Endodermal cell (in vitro differentiated cells): ENCODE measurements around the gene SNORC. TPM values are rescaled to one million over a fixed set of nuclear protein-coding genes. Genes with fewer than 3 reads are reported as not detected.

Source experiments
- DNase-seq: peaks from one replicate; pipeline ENCODE4 v3.0.0-alpha.2; 2017
- H3K27ac ChIP-seq: 2 replicates; pipeline ENCODE4 v1.5.1; 2013; ENCODE audit warnings: mild to moderate bottlenecking, low read depth, low read length, moderate library complexity
- H3K27me3 ChIP-seq: 2 replicates; pipeline ENCODE4 v1.6.1; 2013; ENCODE audit warnings: mild to moderate bottlenecking, low read length, moderate library complexity; ENCODE audit not compliant: insufficient read depth, control insufficient read depth, poor library complexity, severe bottlenecking
- H3K36me3 ChIP-seq: 2 replicates; pipeline ENCODE4 v1.7.0; 2013; ENCODE audit warnings: mild to moderate bottlenecking, low read length, moderate library complexity; ENCODE audit not compliant: control insufficient read depth, insufficient read depth
- H3K4me1 ChIP-seq: one replicate; pipeline ENCODE4 v1.7.0; 2013; ENCODE audit warnings: low read length; ENCODE audit not compliant: control insufficient read depth, insufficient read depth
- H3K4me3 ChIP-seq: 2 replicates; pipeline ENCODE4 v1.5.1; 2013; ENCODE audit warnings: mild to moderate bottlenecking, low read length, moderate library complexity
- H3K9ac ChIP-seq: 2 replicates; pipeline ENCODE4 v1.6.1; 2013; ENCODE audit warnings: mild to moderate bottlenecking, low read length, moderate library complexity; ENCODE audit not compliant: poor library complexity, severe bottlenecking; ENCODE audit errors: extremely low read depth
- H3K9me3 ChIP-seq: 2 replicates; pipeline ENCODE4 v1.6.1; 2013; ENCODE audit warnings: mild to moderate bottlenecking, low read length, moderate library complexity; ENCODE audit not compliant: control insufficient read depth
- H3K27ac Mint-ChIP-seq: 2 replicates; pipeline ENCODE4 v1.8.0; 2020; ENCODE audit warnings: mixed read lengths
- H3K27me3 Mint-ChIP-seq: 2 replicates; pipeline ENCODE4 v1.8.0; 2021; ENCODE audit warnings: mild to moderate bottlenecking, mixed read lengths; ENCODE audit not compliant: insufficient read depth
- H3K36me3 Mint-ChIP-seq: 2 replicates; pipeline ENCODE4 v1.8.0; 2020; ENCODE audit warnings: low read depth, mixed read lengths
- H3K4me1 Mint-ChIP-seq: 2 replicates; pipeline ENCODE4 v1.8.0; 2020; ENCODE audit warnings: mixed read lengths
- H3K4me3 Mint-ChIP-seq: 2 replicates; pipeline ENCODE4 v1.8.0; 2020; ENCODE audit warnings: mild to moderate bottlenecking, moderate library complexity, mixed read lengths
- H3K9me3 Mint-ChIP-seq: 2 replicates; pipeline ENCODE4 v1.8.0; 2020; ENCODE audit warnings: mild to moderate bottlenecking, mixed read lengths
- WGBS, 2 experiments: methylation state at CpG; one replicate each; pipeline versions ENCODE4 v1.1.5 to v1.1.7; 2013; ENCODE audit warnings: missing lambda C conversion rate in 2 of 2, mixed read lengths in 1 of 2; ENCODE audit not compliant: insufficient coverage in 1 of 2, insufficient read length in 1 of 2; 5-methylcytosine and 5-hydroxymethylcytosine counted together
- total RNA-seq, 2 donors: library from RNA; stranded (reverse); fragmentation: NEBNext Ultra II Directional in 1 of 2; extraction: Animal tissue kit (Norgen Biotek cat#: 25700) in 1 of 2; gene quantifications; 2 replicates in 1 of 2; 3 replicates in 1 of 2; pipeline ENCODE4 v1.2.1, GENCODE V29; 2021
- TF ChIP-seq, protein P1 (sequence below): fragments of 200-600 bp; sonication (generic); conservative IDR thresholded peaks from 2 replicates; pipeline ENCODE4 v1.5.0; 2021; ENCODE audit warnings: antibody characterized with exemption, mild to moderate bottlenecking

SNORC gene
- total RNA-seq, 2 donors from 2014 or later = 3.6 to 5.0 TPM

GRCh38 chr2:232927793-232928550 lies 57.9 kb downstream of the SNORC start:
- Histone ChIP-seq H3K4me1 (no peaks in the 10 kb centered on the region), H3K27me3 (peaks cover 75% of the 10 kb centered on the region), H3K27ac (no peak overlapping the region), H3K9ac (no peak overlapping the region), H3K4me3 (no peak overlapping the region), H3K36me3 (no peaks in the 10 kb centered on the region), H3K9me3 (no peaks in the 10 kb centered on the region)
- Mint-ChIP-seq H3K9me3 (no peaks in the 10 kb centered on the region), H3K36me3 (no peaks in the 10 kb centered on the region), H3K27ac (no peak overlapping the region), H3K4me3 (peak overlapping the region; percentile 60), H3K4me1 (peaks cover 11% of the 10 kb centered on the region), H3K27me3 (peaks cover 82% of the 10 kb centered on the region)
- TF ChIP-seq, protein P1, sequence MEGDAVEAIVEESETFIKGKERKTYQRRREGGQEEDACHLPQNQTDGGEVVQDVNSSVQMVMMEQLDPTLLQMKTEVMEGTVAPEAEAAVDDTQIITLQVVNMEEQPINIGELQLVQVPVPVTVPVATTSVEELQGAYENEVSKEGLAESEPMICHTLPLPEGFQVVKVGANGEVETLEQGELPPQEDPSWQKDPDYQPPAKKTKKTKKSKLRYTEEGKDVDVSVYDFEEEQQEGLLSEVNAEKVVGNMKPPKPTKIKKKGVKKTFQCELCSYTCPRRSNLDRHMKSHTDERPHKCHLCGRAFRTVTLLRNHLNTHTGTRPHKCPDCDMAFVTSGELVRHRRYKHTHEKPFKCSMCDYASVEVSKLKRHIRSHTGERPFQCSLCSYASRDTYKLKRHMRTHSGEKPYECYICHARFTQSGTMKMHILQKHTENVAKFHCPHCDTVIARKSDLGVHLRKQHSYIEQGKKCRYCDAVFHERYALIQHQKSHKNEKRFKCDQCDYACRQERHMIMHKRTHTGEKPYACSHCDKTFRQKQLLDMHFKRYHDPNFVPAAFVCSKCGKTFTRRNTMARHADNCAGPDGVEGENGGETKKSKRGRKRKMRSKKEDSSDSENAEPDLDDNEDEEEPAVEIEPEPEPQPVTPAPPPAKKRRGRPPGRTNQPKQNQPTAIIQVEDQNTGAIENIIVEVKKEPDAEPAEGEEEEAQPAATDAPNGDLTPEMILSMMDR = no peak
- 1% methylated on average over 16 to 114 of the region's 114 CpGs for WGBS, 2 experiments
- no peak for DNase-seq

Other genes starting within 250 kb of the SNORC start
- gene EFHD1, start 236.7 kb upstream of the SNORC start, total RNA-seq = 10 to 100 TPM in 1 of 2 donors, 1 to 10 TPM in 1; 6.8 to 12.5 TPM
- gene GIGYF2, start 172.9 kb upstream of the SNORC start, total RNA-seq = 10 to 100 TPM; 62.5 to 72.3 TPM
- gene KCNJ13, start 93.7 kb upstream of the SNORC start, total RNA-seq = 1 to 10 TPM in 1 of 2 donors, under 1 TPM in 1; 0.15 to 1.0 TPM
- 1 to 10 TPM; 1.8 to 2.9 TPM for gene NGEF, start 143.0 kb downstream of the SNORC start, total RNA-seq
- not detected for gene NEU2, start 162.4 kb downstream of the SNORC start, total RNA-seq
- gene INPP5D, start 190.1 kb downstream of the SNORC start, total RNA-seq = 1 to 10 TPM in 1 of 2 donors, under 1 TPM in 1; 0.66 to 3.0 TPM